ENCODE data around the gene NTM.

The NTM gene

DNA sequence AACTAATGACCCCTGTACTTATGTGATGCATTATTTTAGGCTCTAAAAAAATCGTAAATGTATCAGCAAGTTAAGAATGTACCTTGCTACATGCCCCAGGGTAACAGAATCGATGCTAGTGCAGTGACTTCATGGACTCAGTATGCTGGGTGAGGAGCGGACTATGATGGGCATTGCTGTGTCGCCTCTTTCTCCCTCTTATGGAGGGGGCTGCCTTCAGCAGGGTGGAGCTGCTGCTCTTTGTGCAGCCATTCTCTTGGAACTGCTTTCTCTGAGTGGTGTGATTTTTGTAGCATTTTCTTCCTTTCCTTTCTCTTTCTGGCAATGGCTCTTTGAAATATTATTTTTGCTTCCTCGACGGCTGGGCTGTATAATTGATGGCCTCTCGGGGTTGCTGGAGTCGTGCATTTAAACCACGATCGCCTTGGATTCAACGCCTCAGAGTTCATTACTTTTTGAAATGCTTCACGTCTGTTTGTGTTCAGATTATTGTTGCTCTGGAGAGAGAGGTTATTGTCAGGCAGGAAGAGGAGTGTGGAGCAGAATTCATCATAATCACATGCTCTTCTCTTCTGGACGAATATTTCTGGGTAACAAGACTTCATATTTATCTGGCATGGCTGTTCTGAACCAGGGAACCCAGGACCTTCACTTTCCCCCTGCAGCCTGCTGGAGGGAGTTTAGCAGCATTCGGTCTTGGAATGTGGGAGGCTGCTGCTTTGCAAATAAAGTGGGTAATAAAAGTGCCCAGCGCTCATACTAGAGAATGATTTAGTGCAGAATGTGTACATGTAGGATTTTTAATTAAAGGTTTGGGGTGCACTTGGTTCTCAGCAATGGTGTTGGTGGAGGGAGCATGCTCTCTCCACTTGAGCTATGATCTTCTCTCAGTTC, 804.2 kb downstream of the NTM start:
- H4K20me1 ChIP-seq (ENCODE audit: control insufficient read depth, insufficient read depth, low read depth, low read length): no peaks in the 10 kb centered on the region
- no peak for TF ChIP-seq EZH2phosphoT487 (IDR thresholded peaks at IDR 0.05; ENCODE audit: borderline replicate concordance, low read length)
- TF ChIP-seq, protein P1, sequence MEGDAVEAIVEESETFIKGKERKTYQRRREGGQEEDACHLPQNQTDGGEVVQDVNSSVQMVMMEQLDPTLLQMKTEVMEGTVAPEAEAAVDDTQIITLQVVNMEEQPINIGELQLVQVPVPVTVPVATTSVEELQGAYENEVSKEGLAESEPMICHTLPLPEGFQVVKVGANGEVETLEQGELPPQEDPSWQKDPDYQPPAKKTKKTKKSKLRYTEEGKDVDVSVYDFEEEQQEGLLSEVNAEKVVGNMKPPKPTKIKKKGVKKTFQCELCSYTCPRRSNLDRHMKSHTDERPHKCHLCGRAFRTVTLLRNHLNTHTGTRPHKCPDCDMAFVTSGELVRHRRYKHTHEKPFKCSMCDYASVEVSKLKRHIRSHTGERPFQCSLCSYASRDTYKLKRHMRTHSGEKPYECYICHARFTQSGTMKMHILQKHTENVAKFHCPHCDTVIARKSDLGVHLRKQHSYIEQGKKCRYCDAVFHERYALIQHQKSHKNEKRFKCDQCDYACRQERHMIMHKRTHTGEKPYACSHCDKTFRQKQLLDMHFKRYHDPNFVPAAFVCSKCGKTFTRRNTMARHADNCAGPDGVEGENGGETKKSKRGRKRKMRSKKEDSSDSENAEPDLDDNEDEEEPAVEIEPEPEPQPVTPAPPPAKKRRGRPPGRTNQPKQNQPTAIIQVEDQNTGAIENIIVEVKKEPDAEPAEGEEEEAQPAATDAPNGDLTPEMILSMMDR (IDR thresholded peaks at IDR 0.05; ENCODE audit: low read depth, low read length, poor library complexity, severe bottlenecking): no peak
- no peak overlapping the region for H3K4me3 ChIP-seq (ENCODE audit: low read length)
- H3K79me2 ChIP-seq (ENCODE audit: control insufficient read depth, low read length): no peaks in the 10 kb centered on the region
- H3K4me2 ChIP-seq (ENCODE audit: low read length): no peak overlapping the region
- no peaks in the 10 kb centered on the region for H3K9me2 ChIP-seq (replicated peaks; ENCODE audit: control insufficient read depth, low read length)
- H3K36me3 ChIP-seq (ENCODE audit: control insufficient read depth, low read length): no peaks in the 10 kb centered on the region
- H3K4me1 ChIP-seq (ENCODE audit: control insufficient read depth, low read length): no peaks in the 10 kb centered on the region
- H3K27me3 ChIP-seq (ENCODE audit: control insufficient read depth, low read length): no peaks in the 10 kb centered on the region
- no peaks in the 10 kb centered on the region for H3F3A ChIP-seq (ENCODE audit: control insufficient read depth, insufficient read depth)
- H3K27ac ChIP-seq (ENCODE audit: low read depth, low read length): no peak overlapping the region
- H3K9me3 ChIP-seq (ENCODE audit: control insufficient read depth, insufficient read depth, low read length): no peaks in the 10 kb centered on the region

DNA sequence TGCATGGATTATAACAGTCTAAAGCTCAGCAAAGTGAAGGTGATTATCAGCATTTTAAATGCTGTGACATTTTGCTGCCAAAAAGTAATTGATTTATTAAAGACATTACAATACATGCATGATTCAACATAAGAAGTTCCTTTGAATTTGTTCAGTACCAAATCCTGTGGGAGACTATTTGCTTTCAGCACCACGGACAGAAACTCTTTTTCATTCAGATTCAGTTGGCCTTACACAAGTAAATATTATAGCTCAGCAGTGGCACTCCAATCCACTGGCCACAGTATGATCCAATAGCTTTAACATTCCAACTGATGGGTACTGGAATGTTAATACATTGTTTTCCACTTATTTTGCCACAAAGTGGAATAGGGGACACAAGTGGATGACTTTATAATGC, 806.7 kb downstream of the NTM start:
- Histone ChIP-seq H3K36me3 (ENCODE audit: control insufficient read depth, low read length) (no peaks in the 10 kb centered on the region), H4K20me1 (ENCODE audit: control insufficient read depth, insufficient read depth, low read depth, low read length) (no peaks in the 10 kb centered on the region), H3K9me3 (ENCODE audit: control insufficient read depth, insufficient read depth, low read length) (no peaks in the 10 kb centered on the region), H3K79me2 (ENCODE audit: control insufficient read depth, low read length) (no peaks in the 10 kb centered on the region), H3F3A (ENCODE audit: control insufficient read depth, insufficient read depth) (no peaks in the 10 kb centered on the region), H3K4me1 (ENCODE audit: control insufficient read depth, low read length) (no peaks in the 10 kb centered on the region), H3K4me3 (ENCODE audit: low read length) (no peak overlapping the region), H3K4me2 (ENCODE audit: low read length) (no peak overlapping the region), H3K27me3 (ENCODE audit: control insufficient read depth, low read length) (no peaks in the 10 kb centered on the region), H3K27ac (ENCODE audit: low read depth, low read length) (no peak overlapping the region), H3K9me2 (replicated peaks; ENCODE audit: control insufficient read depth, low read length) (no peaks in the 10 kb centered on the region)
- TF ChIP-seq EZH2phosphoT487 (IDR thresholded peaks at IDR 0.05; ENCODE audit: borderline replicate concordance, low read length): no peak
- TF ChIP-seq, protein P1 (IDR thresholded peaks at IDR 0.05; ENCODE audit: low read depth, low read length, poor library complexity, severe bottlenecking): no peak

DNA sequence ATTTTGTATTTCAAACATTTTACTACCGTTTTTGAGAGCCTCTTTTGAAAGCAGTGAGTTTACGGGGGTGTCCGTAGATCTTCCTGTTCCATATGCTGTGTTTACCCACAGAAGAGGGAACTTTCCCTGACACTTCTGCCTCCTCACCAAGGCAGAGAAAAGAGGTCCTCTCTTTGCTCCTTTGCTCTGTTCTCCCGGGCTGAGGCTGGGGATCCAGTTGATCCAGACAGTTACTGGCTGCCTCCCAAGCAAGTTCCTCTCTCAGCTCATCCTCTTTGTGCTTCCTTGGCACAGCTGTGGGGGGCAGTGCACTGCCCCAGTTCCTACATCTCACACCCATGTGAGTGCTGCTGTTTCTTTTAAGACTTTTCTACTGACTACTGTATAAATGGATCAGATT, 813.7 kb downstream of the NTM start:
- Histone ChIP-seq H3K36me3 (ENCODE audit: control insufficient read depth, low read length) (no peaks in the 10 kb centered on the region), H3K79me2 (ENCODE audit: control insufficient read depth, low read length) (no peaks in the 10 kb centered on the region), H3K4me3 (ENCODE audit: low read length) (no peak overlapping the region), H3F3A (ENCODE audit: control insufficient read depth, insufficient read depth) (no peaks in the 10 kb centered on the region), H4K20me1 (ENCODE audit: control insufficient read depth, insufficient read depth, low read depth, low read length) (no peaks in the 10 kb centered on the region), H3K27ac (ENCODE audit: low read depth, low read length) (no peak overlapping the region), H3K4me2 (ENCODE audit: low read length) (no peak overlapping the region), H3K9me2 (replicated peaks; ENCODE audit: control insufficient read depth, low read length) (no peaks in the 10 kb centered on the region), H3K27me3 (ENCODE audit: control insufficient read depth, low read length) (no peaks in the 10 kb centered on the region), H3K9me3 (ENCODE audit: control insufficient read depth, insufficient read depth, low read length) (no peaks in the 10 kb centered on the region), H3K4me1 (ENCODE audit: control insufficient read depth, low read length) (no peaks in the 10 kb centered on the region)
- TF ChIP-seq EZH2phosphoT487 (IDR thresholded peaks at IDR 0.05; ENCODE audit: borderline replicate concordance, low read length): no peak
- TF ChIP-seq, protein P1 (IDR thresholded peaks at IDR 0.05; ENCODE audit: low read depth, low read length, poor library complexity, severe bottlenecking): no peak
